GM18511 (cell line): ENCODE measurements around the gene THBS2.
"Not testable (repeated sequence)": the region's sequence is repeated elsewhere in the genome, so short reads cannot be mapped to it uniquely, and the experiment has no call there.

Source experiments
- ATAC-seq: cut with Tn5 transposase; IDR thresholded peaks from one replicate; pipeline ENCODE4 v1.9.1; 2021; ENCODE audit warnings: mild to moderate bottlenecking, moderate library complexity; ENCODE audit not compliant: unreplicated experiment

THBS2 gene

GRCh38 chr6:169273511-169273910 is 19.9 kb upstream of the THBS2 start:
- no peak for ATAC-seq

GRCh38 chr6:169271877-169272216 is 18.2 kb upstream of the THBS2 start:
- ATAC-seq, result no peak

DNA sequence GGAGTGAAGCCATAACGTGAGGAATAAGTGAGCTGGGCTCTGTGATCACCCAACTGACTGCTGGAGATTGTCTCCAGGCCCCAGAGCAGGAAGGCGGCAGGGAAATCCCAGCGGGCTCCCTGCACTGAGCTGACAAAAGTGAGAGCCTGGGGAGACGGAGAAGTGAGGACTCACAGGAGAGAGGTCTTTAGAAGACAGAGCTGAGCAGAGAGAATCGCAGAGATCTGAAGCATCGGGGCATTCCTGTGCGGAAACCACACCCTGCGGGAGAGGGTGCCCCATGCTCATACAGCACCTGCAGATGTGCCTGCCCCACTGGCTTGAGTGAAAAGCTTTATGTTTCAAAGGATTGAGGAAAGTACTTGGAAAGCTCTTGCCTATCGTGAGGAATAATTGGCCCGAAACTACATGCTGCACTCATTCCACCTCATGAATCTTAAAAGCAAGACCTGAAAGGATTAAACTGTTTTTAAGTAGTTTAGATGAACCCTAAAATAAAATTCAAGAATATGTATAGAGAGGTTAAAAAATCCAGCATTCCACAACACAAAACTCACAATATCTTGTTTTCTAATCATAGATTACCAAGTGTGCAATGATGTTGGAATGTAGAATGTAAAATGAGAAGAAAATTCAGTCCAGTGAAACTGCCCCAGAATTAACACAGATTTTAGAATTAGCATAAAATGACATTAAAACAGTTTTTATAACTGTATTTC is 17.7 kb upstream of the THBS2 start:
- ATAC-seq, result no peak

DNA sequence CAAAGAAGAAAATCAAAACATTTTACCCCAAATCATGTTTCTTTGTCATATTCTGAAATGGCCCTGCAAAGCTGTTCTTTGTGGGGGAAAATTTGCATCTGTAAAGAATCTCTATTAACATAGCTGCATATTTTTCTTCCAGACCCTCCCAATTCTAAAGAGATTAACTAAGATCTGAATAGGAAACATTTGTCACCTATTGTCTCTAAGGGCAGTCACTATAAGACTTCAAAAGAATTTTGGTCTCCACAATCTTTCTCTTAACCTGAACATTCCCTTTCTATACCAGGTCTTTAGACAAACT is 16.4 kb upstream of the THBS2 start:
- not testable (repeated sequence) for ATAC-seq

DNA sequence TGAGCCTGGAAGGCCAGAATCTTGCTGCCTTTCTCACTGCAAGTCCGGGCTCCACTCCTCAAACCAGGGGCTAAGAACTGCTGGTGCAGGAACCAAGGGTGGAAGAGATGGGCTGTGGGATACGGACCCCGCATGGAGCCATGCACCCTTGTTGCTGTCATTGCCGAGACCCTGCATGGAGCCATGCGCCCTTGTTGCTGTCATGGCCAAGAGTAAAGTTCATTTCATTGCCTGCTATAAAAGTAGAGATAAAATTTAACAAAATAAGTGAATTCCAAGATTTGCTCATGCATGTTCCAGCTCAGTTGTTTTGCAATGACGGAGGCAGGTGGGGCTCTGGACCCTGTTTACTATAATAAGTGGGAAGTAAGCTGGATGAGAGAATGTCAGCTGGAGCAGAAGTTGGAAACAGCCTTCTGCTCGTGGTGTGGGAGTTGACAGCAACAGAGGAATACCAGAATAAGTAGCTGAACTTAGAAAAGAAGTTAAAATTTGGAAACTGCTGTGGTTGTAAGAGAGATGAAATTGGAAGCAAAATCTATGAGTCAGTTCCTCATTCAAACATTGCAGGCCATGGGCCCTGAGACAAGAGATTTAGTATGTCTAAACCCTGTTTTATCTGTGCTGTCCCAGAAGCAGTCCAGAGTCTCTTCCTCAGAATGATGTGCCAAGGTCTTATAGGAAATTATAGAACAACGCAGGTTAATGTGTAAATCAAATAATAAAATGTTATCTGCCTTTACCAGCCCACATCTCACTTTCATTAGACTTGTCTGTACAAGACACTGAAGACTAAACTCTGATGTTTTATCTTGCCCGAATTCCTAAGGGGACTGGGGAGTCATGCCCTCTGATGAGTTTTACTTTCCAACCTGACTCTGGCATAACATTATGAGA is 15.8 kb upstream of the THBS2 start:
- ATAC-seq, result no peak

DNA sequence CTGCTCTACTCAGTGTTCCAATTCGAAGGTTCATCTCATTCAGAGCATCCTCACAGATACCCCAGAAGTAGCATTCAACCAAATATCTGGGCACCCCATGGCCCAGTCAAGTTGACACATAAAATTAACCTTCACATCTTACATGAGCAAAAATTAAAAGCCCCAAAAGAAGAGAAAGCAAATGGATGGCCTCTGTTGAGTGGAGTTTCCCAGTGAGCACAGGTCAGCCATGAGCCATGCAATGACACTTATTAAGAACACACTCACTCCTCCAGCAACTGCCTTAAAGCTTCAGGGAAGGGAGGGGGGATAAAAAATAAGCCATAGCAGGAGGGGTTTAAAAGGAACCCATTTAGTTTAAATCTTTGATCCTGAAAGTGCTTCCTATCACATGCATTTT is 14.6 kb upstream of the THBS2 start:
- no peak for ATAC-seq

DNA sequence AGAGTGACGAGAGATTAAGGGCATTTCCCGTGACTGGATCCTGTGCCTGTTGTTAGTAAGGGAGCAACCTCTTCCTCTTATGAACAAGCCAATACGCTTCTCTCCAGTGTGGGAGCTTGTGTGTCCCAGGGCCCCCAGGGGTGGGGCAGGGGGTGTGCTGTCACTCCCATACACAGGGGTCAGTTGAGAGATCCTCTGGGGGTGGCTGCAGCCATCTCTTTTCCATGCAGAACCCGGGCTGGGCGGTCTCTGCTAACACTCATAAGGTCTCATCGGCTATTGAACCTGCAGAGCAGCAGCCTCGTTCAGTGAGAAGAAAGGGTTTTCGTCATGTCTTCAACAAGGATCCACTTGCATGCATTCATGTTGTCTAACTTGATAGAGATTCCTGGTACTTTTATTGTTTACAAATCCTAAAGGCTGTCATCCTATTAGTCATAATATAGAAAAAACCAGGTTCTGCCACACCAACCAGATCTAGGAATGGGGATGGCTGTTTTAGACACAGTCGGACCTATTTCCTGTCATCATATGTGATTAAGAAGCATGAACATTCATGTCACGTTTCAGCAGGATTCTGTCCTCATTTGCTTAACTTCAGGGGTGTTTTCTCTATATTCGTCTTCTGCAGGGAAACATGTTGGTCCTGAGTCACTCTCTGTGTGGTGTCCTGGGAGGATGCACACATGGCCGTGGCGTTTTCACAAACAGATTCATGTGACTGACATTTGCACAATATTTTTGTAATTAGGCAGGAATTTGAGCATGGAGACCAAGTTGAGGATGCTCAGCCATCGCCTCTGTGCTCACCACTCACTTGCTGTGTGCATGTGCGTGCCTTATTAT is 13.3 kb upstream of the THBS2 start:
- ATAC-seq, result no peak

GRCh38 chr6:169266261-169266660 is 12.6 kb upstream of the THBS2 start:
- no peak for ATAC-seq

DNA sequence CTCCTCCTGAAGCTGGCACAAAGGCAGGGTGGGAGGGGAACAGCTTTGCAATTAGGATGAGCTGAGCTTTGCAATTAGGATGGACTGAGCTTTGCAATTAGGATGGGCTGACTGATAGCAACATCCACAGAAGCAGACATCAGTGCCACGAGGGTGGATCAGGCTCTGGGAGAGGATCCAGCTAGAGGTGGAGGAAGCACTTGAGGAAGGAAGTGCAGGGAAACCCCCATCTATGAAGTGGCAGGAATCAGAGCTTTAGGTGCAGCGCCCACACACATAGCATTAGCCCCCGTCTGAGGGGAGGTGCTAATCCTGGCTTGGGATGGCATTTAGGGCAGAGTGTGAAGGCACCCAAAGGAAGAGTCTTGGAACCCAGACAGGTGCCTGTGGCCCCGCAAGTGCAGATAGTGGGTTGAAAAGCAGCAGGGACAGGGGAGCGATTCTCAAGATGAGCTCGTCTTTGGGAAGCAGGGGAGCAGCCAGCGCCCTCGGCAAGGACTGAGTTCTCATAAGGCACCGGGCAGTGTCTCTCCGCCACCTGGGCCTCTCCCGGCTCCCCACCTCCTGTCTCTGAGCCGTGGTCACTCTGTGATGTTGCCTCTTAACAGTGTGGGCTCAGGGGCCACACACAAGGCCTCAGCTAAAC is 12.0 kb upstream of the THBS2 start:
- no peak for ATAC-seq

DNA sequence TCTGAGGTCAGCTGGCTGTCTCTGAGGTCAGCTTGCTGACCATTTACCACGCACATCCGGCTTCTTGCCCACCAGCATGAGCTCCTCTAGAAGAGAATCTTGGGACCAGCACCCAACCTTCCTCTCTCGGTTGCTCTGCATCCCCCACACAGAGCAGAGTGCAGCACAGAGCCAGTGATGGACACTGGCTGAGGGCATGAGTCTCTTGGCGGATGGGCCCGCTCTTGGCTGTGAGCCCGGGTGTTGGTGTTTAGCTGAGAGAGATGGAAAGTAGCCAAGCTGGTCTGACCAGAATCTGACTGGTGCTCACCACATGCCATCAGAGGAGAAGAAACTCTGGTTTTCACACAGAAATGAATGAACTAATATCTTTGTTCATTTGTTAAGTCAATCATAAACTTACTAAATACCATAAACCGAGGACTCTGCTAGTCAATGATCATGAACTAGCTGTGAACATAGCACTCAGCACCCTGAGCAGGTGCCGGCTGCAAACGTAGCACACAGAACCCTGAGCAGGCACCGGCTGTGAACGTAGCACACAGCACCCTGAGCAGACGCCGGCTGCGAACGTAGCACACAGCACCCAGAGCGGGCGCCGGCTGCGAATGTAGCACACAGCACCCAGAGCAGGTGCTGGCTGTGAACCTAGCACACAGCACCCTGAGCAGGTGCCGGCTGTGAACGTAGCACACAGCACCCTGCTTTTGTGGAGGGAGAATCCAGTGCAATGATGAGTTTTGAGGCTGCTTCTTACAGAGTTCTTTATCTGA is 10.4 kb upstream of the THBS2 start:
- ATAC-seq, result no peak

- ATAC-seq, result no peak
Observed at GRCh38 chr6:169263374-169263773, 9.7 kb upstream of the THBS2 start.

DNA sequence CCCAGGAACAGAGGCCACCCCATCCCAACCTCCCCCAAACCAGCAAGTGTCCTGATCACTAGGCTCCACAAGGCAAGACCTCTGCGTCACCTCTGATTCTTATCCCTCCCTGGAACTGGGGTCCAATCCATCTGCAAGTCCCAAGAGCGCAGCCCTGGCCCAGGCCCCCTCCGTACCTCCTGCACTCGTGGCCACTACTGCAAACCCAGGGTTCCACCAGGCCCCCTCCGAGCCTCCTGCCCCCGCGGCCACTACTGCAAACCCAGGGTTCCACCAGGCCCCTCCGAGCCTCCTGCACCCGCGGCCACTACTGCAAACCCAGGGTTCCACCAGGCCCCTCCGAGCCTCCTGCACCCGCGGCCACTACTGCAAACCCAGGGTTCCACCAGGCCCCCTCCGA is 9.0 kb upstream of the THBS2 start:
- ATAC-seq, result not testable (repeated sequence)

GRCh38 chr6:169256518-169256917 is 2.9 kb upstream of the THBS2 start:
- ATAC-seq, result no peak

- ATAC-seq, result no peak
Observed at GRCh38 chr6:169256061-169256460, 2.4 kb upstream of the THBS2 start.

- no peak for ATAC-seq
Observed at GRCh38 chr6:169255643-169256042, 2.0 kb upstream of the THBS2 start.

DNA sequence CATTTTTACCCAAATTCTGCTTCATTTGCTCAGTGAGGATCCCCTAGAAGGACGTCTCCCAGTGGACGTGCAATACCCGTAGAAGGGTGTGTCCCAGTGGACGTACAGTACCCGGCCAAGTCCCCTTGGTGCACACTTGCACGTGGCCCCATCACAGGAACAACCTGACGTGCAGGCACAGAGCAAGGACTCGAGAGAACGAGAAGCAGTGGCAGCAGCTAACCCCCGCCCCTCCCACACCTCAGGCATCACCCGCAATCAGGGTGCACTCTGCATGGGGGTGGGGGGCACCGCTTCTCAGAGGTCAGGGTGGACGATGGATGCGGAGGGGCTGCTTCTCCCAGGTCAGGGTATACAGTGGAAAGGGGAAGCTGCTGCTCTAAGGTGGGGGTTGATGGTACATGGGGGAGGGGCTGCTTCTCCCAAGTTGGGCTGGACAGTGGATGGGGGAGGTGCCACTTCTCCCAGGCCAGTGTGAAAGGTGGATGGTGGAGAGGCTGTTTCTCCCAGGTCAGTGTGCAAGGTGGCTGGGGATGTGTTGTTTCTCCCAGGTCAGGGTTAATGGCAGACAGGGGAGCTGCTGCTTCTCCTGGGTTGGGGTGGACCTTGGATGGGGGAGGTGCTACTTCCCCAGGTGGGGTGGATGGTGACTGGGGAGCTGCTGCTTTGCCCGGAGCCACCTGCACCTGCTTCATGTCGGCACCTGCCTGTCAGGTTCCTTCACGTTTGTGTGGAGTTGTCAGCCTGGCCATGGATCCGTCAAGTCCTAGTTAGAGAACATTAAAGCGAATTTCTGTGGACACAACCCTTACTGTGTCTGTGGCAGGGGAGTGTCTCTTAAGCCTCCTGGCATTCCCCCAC is 1.0 kb upstream of the THBS2 start:
- ATAC-seq, result no peak

DNA sequence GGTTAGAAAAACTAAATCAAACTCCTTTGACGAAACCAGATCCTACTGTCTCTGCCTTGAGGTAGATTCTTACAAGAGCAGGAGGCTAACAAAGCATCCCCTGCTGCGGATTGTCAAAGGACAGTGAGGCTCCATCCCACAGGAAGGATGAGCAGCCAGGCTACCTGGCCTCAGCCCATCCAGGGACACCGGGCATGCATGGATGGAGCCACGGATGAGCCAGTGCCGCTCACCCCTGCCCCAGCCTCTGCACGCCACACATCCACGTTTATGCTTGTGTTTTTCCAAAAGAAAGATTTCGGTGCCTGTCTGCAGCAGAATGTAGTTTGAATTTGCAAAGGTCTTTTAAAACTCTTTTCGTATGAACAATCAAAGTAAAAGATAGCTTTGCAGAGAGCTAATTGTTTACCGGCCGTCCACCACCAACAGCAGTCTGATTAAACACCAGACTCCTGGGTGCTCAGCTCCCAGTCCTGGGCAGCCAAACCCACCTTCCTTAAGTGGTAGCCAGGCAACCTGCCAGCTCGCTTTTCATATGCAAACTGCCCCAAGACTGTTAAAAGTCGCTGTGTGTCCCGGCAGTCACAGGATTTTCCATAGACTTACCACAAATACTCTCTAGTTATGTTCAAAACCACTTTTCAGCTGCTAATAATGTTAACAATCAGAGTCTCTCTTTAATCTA is 999 bp downstream of the THBS2 start:
- ATAC-seq, result no peak

- no peak for ATAC-seq
Observed at GRCh38 chr6:169251822-169252504, 1.7 kb downstream of the THBS2 start.
